ENCODE measurements around the gene LRRC8C.

Gene LRRC8C

GRCh38 chr1:89708751-89709375 is 75.9 kb downstream of the LRRC8C start:
- DNase-seq, result no peak

GRCh38 chr1:89710498-89711139 is 77.7 kb downstream of the LRRC8C start:
- DNase-seq, result no peak

GRCh38 chr1:89711140-89711778 is 78.3 kb downstream of the LRRC8C start:
- DNase-seq, result no peak

GRCh38 chr1:89712420-89712819 is 79.5 kb downstream of the LRRC8C start:
- DNase-seq, result no peak

GRCh38 chr1:89715677-89716076 is 82.8 kb downstream of the LRRC8C start:
- no peak for DNase-seq

- DNase-seq, result no peak
Measured at GRCh38 chr1:89719502-89720306, 86.8 kb downstream of the LRRC8C start.

GRCh38 chr1:89720839-89721238 is 87.9 kb downstream of the LRRC8C start:
- DNase-seq, result no peak

GRCh38 chr1:89721351-89721750 is 88.4 kb downstream of the LRRC8C start:
- no peak for DNase-seq

- no peak for DNase-seq
Measured at GRCh38 chr1:89723144-89723543, 90.2 kb downstream of the LRRC8C start.

- DNase-seq, result no peak
Measured at GRCh38 chr1:89723863-89724262, 90.9 kb downstream of the LRRC8C start.

GRCh38 chr1:89724369-89725010 is 91.6 kb downstream of the LRRC8C start:
- no peak for DNase-seq

GRCh38 chr1:89725011-89725370 is 92.1 kb downstream of the LRRC8C start:
- DNase-seq, result no peak

GRCh38 chr1:89725631-89726030 is 92.7 kb downstream of the LRRC8C start:
- DNase-seq, result no peak

GRCh38 chr1:89727517-89728312 is 94.8 kb downstream of the LRRC8C start:
- DNase-seq, result no peak

- no peak for DNase-seq
Measured at GRCh38 chr1:89728381-89728780, 95.5 kb downstream of the LRRC8C start.

- DNase-seq, result no peak
Measured at GRCh38 chr1:89732206-89732605, 99.3 kb downstream of the LRRC8C start.

GRCh38 chr1:89732643-89733222 is 99.8 kb downstream of the LRRC8C start:
- DNase-seq, result no peak

- DNase-seq, result no peak
Measured at GRCh38 chr1:89733748-89734147, 100.8 kb downstream of the LRRC8C start.

GRCh38 chr1:89734442-89734841 is 101.5 kb downstream of the LRRC8C start:
- DNase-seq, result no peak

GRCh38 chr1:89735479-89735878 is 102.6 kb downstream of the LRRC8C start:
- no peak for DNase-seq

- DNase-seq, result no peak
Measured at GRCh38 chr1:89736937-89737733, 104.2 kb downstream of the LRRC8C start.
